ENCODE results near the gene NRG3.

Gene NRG3

DNA sequence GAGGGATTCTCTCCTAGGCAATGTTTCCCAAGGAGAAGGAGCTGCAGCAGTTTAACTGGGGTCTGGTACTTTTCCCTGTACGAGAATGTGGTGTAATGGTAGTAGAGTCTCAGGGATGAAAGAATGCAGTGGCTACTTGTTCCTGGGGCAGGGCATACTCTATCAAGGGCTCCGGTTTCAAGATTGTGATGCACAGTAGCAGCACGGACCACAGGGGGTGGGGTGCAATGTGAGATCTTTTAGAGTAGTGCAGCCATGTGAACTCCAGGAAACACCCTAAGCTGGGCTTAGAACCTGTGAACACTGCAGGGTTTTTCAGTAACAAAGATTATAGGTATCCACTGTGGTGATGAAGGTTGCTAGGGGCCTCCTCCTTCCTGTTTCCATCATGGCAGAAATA, 903.9 kb downstream of the NRG3 start:
- no peak for DNase-seq (ENCODE audit: insufficient read length, low spot score)
- TF ChIP-seq POU2F2 (IDR thresholded peaks at IDR 0.05; ENCODE audit: low read depth, low read length) (no peak), POLR2AphosphoS5 (IDR thresholded peaks at IDR 0.05; ENCODE audit: low read depth, low read length) (no peak), POLR2A (IDR thresholded peaks at IDR 0.05; ENCODE audit: low read depth, low read length) (no peak)
- FAIRE-seq = no peak

DNA sequence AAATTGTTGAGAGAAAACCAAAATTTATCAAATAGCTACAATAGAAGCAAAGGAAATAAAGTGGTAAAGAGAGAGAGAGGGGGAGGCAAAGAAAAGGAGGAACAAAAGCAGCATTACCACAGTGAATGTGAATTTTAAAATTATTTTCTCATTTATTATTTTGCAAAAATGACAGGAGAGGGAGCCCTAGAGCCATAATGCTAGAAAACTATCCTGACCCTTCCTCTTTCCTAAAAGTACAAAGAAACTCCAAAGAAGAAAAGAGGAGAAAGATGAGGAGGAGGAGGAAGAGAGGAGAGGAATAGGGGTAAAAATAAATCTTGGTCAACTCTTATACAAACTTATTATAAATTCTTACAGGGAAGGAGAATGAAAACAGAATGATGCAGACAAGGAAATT, 921.5 kb downstream of the NRG3 start:
- no peak for FAIRE-seq
- TF ChIP-seq POLR2AphosphoS5 (IDR thresholded peaks at IDR 0.05; ENCODE audit: low read depth, low read length) = no peak
- no peak for TF ChIP-seq SPI1 (IDR thresholded peaks at IDR 0.05; ENCODE audit: low read depth, low read length)
- TF ChIP-seq POLR2A (IDR thresholded peaks at IDR 0.05; ENCODE audit: low read depth, low read length) = no peak
- no peak for TF ChIP-seq POU2F2 (IDR thresholded peaks at IDR 0.05; ENCODE audit: low read depth, low read length)
- TF ChIP-seq TAF1 (IDR thresholded peaks at IDR 0.05; ENCODE audit: low read depth, low read length) = no peak
- TF ChIP-seq PAX5 (IDR thresholded peaks at IDR 0.05; ENCODE audit: insufficient read depth, low read length, severe bottlenecking) = no peak
- DNase-seq (ENCODE audit: insufficient read length, low spot score) = no peak

DNA sequence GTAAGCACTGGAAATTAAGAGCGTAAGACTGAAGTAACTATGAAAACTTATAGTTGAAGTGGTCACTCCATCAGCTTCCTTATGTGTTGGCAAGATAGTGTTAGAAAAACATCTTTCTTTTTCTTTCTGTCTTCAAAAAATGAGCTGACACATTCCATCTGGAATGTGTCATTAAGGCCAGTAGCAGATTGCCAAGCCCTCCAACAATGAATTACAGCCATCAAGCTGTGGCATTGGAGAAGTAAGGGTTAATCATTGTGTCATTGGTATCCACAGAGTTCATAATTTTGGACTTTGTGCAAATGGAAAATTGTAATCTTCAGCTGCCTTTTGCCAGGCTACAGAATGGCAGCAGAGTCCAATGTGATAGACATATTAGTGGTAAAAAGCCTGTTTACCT, 926.3 kb downstream of the NRG3 start:
- TF ChIP-seq POLR2A (IDR thresholded peaks at IDR 0.05; ENCODE audit: low read depth, low read length) (no peak), POLR2AphosphoS5 (IDR thresholded peaks at IDR 0.05; ENCODE audit: low read depth, low read length) (no peak), TAF1 (IDR thresholded peaks at IDR 0.05; ENCODE audit: low read depth, low read length) (no peak), SPI1 (IDR thresholded peaks at IDR 0.05; ENCODE audit: low read depth, low read length) (no peak), PAX5 (IDR thresholded peaks at IDR 0.05; ENCODE audit: insufficient read depth, low read length, severe bottlenecking) (no peak), POU2F2 (IDR thresholded peaks at IDR 0.05; ENCODE audit: low read depth, low read length) (no peak)
- FAIRE-seq (no peak), DNase-seq (ENCODE audit: insufficient read length, low spot score) (no peak)

DNA sequence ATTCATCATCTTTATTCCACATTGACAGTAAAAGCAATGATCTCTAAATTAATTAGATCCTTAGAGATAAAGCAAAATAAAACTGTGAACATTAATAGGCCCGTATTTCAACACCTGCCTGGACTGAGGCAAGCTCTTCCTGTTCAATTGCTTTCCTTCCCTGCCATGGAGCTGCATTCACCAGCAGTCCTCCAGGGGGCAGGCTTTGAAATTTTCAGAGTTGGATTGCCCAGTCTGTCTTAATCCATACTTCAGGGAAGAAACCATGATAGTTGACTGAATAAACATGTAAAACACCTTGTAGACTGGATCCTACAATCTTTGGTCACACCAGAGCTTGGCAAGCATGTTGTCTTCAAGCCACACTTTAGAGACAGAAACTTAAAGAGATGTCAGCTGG, 936.6 kb downstream of the NRG3 start:
- DNase-seq (ENCODE audit: insufficient read length, low spot score) (peak; percentile 5), FAIRE-seq (no peak)
- TF ChIP-seq POU2F2 (IDR thresholded peaks at IDR 0.05; ENCODE audit: low read depth, low read length) = no peak
- no peak for TF ChIP-seq POLR2A (IDR thresholded peaks at IDR 0.05; ENCODE audit: low read depth, low read length)
- no peak for TF ChIP-seq PAX5 (IDR thresholded peaks at IDR 0.05; ENCODE audit: insufficient read depth, low read length, severe bottlenecking)
- TF ChIP-seq SPI1 (IDR thresholded peaks at IDR 0.05; ENCODE audit: low read depth, low read length) = no peak
- TF ChIP-seq TAF1 (IDR thresholded peaks at IDR 0.05; ENCODE audit: low read depth, low read length) = no peak
- TF ChIP-seq POLR2AphosphoS5 (IDR thresholded peaks at IDR 0.05; ENCODE audit: low read depth, low read length) = no peak

DNA sequence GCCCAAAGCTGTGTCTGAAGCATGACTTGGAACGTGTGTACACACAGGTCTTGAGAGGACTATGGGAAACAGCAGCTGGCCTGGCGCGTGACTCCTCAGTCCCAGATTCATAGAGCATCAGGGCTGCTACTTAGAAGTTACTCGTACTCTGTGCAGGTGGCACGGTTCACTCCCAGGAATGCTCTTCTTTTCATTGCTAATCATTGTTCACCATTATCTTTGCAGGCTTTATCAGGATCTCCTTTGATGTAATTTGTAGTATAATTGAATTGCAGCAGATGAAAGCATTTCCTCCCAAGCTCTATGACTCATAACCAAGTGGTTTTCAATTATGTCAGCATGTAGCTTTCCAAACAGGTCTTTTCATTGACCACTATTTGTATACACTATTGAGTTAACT, 938.9 kb downstream of the NRG3 start:
- FAIRE-seq (no peak), DNase-seq (ENCODE audit: insufficient read length, low spot score) (no peak)
- no peak for TF ChIP-seq TAF1 (IDR thresholded peaks at IDR 0.05; ENCODE audit: low read depth, low read length)
- no peak for TF ChIP-seq POLR2AphosphoS5 (IDR thresholded peaks at IDR 0.05; ENCODE audit: low read depth, low read length)
- TF ChIP-seq SPI1 (IDR thresholded peaks at IDR 0.05; ENCODE audit: low read depth, low read length) = 0 out of 2 replicates have a peak, but pooled peaks have one; percentile 1

DNA sequence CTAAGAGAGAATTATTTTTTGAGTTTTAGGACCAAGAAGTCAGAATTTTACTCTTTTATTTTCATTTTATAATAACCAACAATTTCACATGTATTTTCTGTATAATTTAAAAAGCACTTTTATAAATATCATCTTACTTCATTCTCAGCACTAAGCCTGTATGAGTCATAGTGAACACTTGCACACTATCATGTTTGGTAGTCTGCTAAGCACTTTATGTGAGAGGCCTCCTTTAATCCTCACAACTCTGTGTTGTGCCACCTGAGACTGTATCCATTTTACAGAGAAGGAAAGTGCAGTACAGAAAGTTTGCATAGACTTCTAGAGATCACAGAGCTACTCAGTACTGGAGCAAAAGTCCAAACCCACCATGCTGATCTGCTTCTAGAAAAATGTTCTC, 939.6 kb downstream of the NRG3 start:
- FAIRE-seq (no peak), DNase-seq (ENCODE audit: insufficient read length, low spot score) (no peak)
- TF ChIP-seq PAX5 (IDR thresholded peaks at IDR 0.05; ENCODE audit: insufficient read depth, low read length, severe bottlenecking) (no peak), POU2F2 (IDR thresholded peaks at IDR 0.05; ENCODE audit: low read depth, low read length) (no peak), TAF1 (IDR thresholded peaks at IDR 0.05; ENCODE audit: low read depth, low read length) (no peak), SPI1 (IDR thresholded peaks at IDR 0.05; ENCODE audit: low read depth, low read length) (no peak), POLR2AphosphoS5 (IDR thresholded peaks at IDR 0.05; ENCODE audit: low read depth, low read length) (no peak), POLR2A (IDR thresholded peaks at IDR 0.05; ENCODE audit: low read depth, low read length) (no peak)

DNA sequence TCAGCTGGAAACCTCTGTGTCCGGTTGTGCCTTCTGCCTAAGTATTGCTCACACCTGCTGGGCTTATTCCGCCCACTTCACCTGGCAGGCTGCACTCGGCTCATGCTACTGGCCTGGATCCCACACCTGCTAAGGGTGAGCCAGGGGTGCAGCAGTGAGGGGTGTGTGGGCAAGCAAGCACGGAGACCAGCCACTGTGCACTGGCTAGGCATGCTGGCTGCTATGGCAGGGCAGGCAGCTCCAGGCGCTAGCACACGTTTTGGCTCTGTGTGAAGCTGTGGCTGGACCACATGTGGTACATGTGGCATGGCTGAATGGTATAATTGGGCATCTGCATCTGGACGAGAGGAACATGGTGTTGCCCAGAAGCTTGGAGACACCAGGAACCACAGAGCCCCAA, 940.7 kb downstream of the NRG3 start:
- no peak for DNase-seq (ENCODE audit: insufficient read length, low spot score)
- TF ChIP-seq POU2F2 (IDR thresholded peaks at IDR 0.05; ENCODE audit: low read depth, low read length) (no peak), POLR2A (IDR thresholded peaks at IDR 0.05; ENCODE audit: low read depth, low read length) (no peak), POLR2AphosphoS5 (IDR thresholded peaks at IDR 0.05; ENCODE audit: low read depth, low read length) (no peak), TAF1 (IDR thresholded peaks at IDR 0.05; ENCODE audit: low read depth, low read length) (no peak), SPI1 (IDR thresholded peaks at IDR 0.05; ENCODE audit: low read depth, low read length) (no peak)
- FAIRE-seq = no peak

DNA sequence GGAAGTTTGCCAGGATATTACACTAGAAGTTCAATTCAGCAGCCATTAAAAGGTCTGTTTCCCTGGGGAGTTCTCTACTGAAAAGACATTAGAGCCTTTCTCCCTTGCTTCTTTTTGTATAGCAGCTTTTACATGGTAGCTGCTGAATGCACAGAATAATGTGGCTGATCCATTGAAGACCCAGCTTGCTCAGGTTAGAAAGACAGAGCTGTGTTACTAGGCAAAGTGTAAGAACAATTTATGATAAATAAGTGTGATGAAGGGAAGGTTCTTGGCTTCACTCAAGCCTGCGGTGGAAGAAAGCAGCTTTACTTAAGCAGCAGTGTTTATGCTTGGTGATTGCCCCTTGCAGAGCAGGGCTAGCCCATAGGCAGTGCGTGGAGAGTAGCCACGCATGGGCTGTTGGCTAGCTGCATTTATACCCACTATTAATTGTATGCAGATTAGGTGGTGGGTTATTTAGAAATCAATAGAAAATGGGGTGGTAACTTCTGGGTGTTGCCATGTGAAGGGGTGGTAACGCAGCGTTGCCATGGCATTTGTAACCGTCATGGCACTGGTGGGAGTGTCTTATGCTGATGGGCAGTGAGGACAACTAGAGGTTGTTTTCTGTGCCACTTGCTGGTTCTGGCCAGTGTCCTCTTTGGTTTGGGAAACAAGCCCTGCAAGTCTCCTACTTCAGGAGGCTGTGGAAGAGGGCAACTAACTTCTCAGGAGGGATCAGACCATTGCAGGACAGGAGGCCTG, 942.9 kb downstream of the NRG3 start:
- TF ChIP-seq SPI1 (IDR thresholded peaks at IDR 0.05; ENCODE audit: low read depth, low read length) (no peak), TAF1 (IDR thresholded peaks at IDR 0.05; ENCODE audit: low read depth, low read length) (no peak), PAX5 (IDR thresholded peaks at IDR 0.05; ENCODE audit: insufficient read depth, low read length, severe bottlenecking) (no peak), POLR2A (IDR thresholded peaks at IDR 0.05; ENCODE audit: low read depth, low read length) (no peak), POLR2AphosphoS5 (IDR thresholded peaks at IDR 0.05; ENCODE audit: low read depth, low read length) (no peak), POU2F2 (IDR thresholded peaks at IDR 0.05; ENCODE audit: low read depth, low read length) (no peak)
- DNase-seq (ENCODE audit: insufficient read length, low spot score) (no peak), FAIRE-seq (no peak)

DNA sequence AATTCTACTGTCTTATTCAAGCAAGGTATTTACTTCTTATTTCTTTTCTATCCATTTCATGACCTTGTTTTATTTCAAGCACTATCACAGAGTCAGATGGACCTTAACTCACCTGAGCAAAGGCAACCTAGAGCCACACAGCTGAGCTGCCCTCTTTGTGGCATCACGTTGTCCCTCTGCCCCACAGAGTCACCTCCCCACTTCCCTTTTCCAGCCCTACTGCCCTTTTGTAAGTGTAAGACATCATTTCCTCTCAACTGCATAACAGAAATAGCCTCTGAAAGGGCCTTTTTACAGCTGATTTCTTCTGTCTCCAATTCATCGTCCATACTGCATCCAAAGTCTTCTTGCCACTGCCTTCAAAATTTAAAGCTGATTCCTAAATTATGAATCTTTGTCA, 946.0 kb downstream of the NRG3 start:
- DNase-seq (ENCODE audit: insufficient read length, low spot score) (no peak), FAIRE-seq (no peak)
- TF ChIP-seq POLR2A (IDR thresholded peaks at IDR 0.05; ENCODE audit: low read depth, low read length) = no peak
- TF ChIP-seq SPI1 (IDR thresholded peaks at IDR 0.05; ENCODE audit: low read depth, low read length) = peak; percentile 73

DNA sequence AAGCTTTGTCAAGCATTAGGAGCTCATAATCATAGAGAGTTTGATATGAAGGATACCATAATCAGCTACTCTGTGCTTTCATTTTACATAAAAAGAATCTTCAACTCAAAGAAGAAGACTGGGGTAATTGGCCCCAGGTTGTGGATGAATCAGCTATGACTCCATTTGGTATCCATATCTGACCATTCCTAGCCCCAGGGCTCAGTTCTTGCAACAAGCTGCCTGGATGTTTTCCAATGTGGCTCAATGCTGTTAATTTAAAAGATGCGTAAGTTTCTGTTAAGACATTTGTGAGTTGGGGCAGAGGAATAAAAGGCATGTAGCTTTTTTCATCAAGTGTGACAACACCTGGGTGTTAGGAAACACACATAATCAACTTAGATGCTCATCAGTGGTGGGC, 951.1 kb downstream of the NRG3 start:
- FAIRE-seq = no peak
- TF ChIP-seq POU2F2 (IDR thresholded peaks at IDR 0.05; ENCODE audit: low read depth, low read length) (no peak), POLR2AphosphoS5 (IDR thresholded peaks at IDR 0.05; ENCODE audit: low read depth, low read length) (no peak), PAX5 (IDR thresholded peaks at IDR 0.05; ENCODE audit: insufficient read depth, low read length, severe bottlenecking) (no peak), SPI1 (IDR thresholded peaks at IDR 0.05; ENCODE audit: low read depth, low read length) (no peak), TAF1 (IDR thresholded peaks at IDR 0.05; ENCODE audit: low read depth, low read length) (no peak), POLR2A (IDR thresholded peaks at IDR 0.05; ENCODE audit: low read depth, low read length) (no peak)
- DNase-seq (ENCODE audit: insufficient read length, low spot score) = no peak

Data from GM12891 (cell line).